ENCODE data around the gene MEF2B. TPM values are rescaled to one million over a fixed set of nuclear protein-coding genes. Genes with fewer than 3 reads are reported as not detected.

The MEF2B gene
- total RNA-seq = 0.48 TPM in 1 of 2 replicates, not detected in the other

DNA sequence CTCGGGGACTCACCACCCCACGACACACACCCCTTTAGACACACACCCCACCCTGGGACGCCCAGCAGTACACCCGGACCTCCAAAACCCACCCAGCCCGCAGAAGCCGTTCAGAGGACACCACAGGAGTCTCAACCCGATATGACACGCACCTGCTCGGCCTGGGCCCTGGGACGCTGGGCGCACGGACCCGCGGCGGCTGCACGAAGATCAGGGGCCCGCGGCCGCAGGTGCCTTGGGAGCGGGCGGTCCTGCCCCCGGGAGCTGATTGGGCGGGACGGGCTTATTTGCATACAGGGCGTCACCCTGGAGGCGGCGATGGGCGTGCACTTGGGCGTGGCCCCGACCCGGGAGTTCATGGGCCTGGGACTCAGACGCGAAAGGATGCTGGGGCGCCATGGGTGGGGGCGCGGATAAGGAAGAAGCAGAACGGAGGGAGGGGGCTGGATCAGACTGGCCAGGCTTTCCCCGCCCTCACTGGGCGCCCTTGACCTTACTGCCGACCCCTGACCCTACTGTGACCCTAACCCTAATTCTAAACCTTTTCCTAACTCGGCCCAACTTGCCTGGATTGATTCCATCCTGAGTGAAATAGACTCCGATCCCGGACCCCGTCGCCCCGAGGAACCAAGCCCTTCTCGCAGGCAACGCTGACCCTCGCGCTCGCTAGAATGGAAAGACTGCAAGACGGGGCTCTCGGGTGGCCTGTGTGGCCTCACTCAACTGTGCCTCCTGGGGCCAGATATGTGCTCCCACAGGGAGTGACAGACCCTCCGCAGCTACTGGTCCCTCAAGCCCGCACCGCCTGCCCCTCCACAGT is at the start of gene MEF2B:
MEF2B (minus strand) TSS at position 211 of the 820 bp plus-strand sequence. CDS start 19,528 bp downstream, outside the sequence.

GRCh38 chr19:19211499-19212420 is 41.7 kb upstream of the MEF2B start, which contains the start of gene NCAN:
TSS of gene NCAN (plus strand) at chr19:19211958. CDS start at chr19:19216954, 4,996 bp downstream.

DNA sequence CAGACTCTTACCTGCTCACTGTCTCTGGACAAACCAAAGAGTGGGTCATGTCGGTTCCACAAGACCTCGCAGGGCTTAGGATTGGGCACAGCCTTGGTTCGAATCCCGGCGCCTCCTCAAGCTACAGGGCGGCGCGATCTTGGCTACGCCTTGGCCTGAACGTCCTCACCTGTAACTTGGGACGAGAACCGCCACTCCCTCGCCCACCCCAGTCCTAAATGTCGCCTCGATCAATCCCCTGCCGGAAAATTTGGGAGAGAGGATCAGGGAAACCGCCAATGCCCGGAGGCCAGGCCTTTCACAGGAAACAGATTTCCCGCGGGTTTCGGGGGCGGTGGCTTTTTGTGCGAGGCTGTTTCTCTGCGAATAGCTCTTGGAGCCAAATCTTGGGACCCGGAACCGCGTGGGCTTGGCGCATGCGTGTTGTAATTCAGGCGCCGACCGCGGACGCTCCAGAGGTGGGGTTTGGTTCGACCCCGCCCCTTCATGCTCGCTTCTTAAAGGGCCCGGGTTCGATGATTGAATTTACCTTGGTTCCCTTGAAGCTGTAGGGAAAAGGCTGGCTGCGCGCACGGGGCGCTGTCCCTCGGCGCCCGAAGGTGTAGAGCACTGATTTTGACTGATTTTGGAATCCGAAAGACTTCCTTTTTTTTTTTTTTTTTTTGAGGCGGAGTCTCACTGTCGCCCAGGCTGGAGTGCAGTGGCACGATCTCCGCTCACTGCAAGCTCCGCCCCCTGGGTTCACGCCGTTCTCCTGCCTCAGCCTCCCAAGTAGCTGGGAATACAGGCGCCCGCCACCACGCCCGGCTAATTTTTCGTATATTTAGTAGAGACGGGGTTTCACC is 33.2 kb upstream of the MEF2B start, which contains the start of gene NR2C2AP:
NR2C2AP (minus strand) TSS at position 403 of the 845 bp plus-strand sequence; CDS start at position 49, 354 bp downstream.

DNA sequence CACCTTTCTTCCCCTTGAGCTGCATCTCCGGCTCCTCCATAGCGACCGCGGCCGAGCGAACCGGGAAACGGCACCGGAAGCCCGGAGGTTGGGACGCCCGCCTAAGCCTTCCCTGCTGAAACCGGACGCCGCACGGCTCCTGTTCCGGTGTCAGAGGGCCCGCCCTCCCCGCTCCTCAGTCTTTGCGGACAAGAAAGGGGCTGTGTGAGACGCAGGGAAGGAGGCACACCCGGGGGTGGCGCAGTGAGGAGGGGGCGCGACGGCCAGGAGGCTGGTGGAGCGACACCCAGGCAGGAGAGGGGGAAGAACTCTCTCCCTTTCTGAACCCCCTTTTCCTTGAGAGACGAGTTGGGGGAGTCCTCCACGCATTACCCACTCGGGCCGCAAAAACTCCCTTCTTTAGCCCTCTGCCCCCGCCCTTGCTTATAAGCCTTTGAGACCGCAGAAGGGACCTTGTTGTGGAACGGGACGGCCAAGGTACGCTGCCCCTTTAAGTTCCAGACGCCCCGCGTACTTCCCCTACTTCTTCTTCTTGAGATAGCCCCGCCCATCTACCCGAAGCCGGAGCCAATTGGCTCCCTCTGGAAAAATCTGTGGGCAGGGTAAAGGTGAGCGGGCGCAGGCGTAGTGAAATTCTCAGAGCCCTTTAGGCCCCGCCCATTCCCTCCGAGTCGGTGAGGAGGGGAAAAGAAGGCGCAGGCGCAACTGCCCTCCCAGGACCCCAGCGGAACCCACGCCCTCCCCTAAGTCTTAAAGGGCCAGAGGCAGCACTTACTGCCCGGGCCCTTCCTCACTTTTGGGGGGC is 22.2 kb upstream of the MEF2B start, which contains the start of the genes BORCS8 and RFXANK:
BORCS8 (minus strand) TSS at position 75 of the 805 bp plus-strand sequence; CDS start at position 40, 35 bp downstream.
RFXANK (plus strand) TSS at position 181 of the 805 bp plus-strand sequence. CDS start 1,689 bp downstream, outside the sequence.

DNA sequence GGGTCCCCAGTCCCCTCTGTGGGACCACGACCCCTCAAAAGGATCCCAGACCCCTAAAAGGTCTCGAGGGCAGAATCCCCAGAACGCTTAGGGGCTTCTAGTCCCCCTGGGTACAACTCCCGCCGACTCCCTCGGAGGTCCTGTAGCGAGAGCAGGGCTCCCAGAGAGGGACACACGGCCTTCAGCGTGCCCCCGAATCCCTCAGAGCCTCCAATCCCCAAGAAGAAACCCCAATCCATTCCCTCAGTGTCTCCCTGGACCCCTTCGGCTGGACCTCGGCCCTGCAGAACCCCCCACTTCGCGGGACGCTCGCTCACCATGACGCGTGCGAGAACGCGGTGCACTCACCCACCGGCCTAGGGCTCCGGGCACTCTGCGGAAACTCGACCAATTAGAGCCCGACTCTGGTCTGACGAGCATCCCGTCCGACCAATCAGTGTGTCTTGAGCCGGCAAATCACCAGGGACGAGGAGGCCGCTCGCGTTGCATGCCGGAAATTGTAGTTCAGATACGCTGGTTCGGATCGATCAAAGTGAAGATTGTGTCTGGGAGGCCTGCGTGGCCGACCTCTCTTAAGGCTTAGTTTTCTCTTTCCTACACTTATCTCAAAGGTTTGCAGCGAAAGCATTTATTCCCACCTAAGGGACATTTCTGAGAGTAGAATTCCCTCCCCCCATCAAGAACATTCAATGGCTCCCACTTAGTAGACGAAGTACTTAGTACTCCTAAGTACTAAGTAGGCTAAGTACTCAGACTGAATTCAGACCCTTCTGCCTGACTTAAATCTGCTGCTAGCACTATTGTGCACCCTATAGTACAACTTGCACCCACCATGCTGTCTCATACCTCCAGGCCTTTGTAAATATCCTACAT is 31.7 kb downstream of the MEF2B start, which contains the start of gene TMEM161A:
TMEM161A (minus strand) TSS at position 370 of the 873 bp plus-strand sequence; CDS start at position 320, 50 bp downstream.

Other genes with a start within 250 kb of the MEF2B start
- 68.7 and 76.3 TPM in 2 replicates for gene HOMER3, start 229.0 kb downstream of the MEF2B start, total RNA-seq
- gene SUGP2, start 136.7 kb downstream of the MEF2B start, total RNA-seq = 20.0 and 36.6 TPM in 2 replicates
- gene ARMC6, start 136.7 kb downstream of the MEF2B start, total RNA-seq = 23.6 and 37.8 TPM in 2 replicates
- gene SLC25A42, start 106.3 kb downstream of the MEF2B start, total RNA-seq = 4.3 and 11.2 TPM in 2 replicates
- 39.6 and 51.0 TPM in 2 replicates for gene TMEM161A, start 31.8 kb downstream of the MEF2B start, total RNA-seq
- 14.1 and 21.1 TPM in 2 replicates for gene BORCS8, start 21.9 kb upstream of the MEF2B start, total RNA-seq
- 95.0 and 98.1 TPM in 2 replicates for gene RFXANK, start 22.0 kb upstream of the MEF2B start, total RNA-seq
- 4.2 and 12.0 TPM in 2 replicates for gene NR2C2AP, start 33.2 kb upstream of the MEF2B start, total RNA-seq
- gene NCAN, start 41.7 kb upstream of the MEF2B start, total RNA-seq = 0.08 TPM in 1 of 2 replicates, not detected in the other
- gene TM6SF2, start 103.0 kb upstream of the MEF2B start, total RNA-seq = 0.39 and 1.4 TPM in 2 replicates
- gene SUGP1, start 150.2 kb upstream of the MEF2B start, total RNA-seq = 30.8 and 67.1 TPM in 2 replicates
- 19.9 and 45.3 TPM in 2 replicates for gene MAU2, start 150.6 kb upstream of the MEF2B start, total RNA-seq
- 27.8 and 61.8 TPM in 2 replicates for gene GATAD2A, start 235.4 kb upstream of the MEF2B start, total RNA-seq

Data from epithelial cell of alveolus of lung (primary cell).